ENCODE measurements around the gene ARHGEF2. TPM values are rescaled to one million over a fixed set of nuclear protein-coding genes. Genes with fewer than 3 reads are reported as not detected.

The ARHGEF2 gene
- total RNA-seq, 1 donor from 2014 or later = 57.1 TPM

DNA sequence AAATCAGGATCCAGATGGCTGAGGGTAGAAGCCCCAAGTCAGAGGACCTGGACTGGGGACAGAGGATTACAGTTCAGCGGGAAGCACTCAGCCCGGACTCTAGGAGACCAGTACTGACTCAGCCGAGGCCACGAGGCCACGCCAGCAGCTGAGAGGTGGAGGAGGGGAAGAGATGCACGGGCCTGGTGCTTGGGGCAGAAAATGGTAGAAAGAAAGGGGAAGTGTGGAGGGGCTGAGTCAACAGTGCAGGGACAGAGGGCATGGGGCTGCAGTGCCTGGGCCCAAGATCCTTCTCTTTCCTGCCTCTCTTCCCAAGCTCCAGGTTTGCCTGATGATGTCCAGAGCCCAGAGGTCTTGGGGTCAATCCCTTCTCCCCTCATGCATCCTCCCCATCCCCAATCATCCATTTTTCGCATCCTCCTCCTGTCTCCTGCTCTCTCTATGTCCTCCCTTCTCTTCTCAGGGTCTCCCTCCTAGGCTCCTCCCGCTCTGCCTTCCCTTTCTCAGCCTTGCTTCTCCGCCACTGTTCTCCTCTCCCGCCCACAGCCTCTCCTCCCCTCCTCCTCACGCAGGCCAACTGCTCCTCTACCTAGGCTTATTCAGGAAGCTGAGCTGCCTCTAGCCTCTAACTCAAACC, 7.7 kb downstream of the ARHGEF2 start:
- H3K36me3 ChIP-seq (ENCODE audit: control insufficient read depth, insufficient read depth, low read length) = peaks cover 44% of the 10 kb centered on the region
- FAIRE-seq (no peak), DNase-seq (ENCODE audit: low read depth) (no peak)
- no peak overlapping the region for H3K4me3 ChIP-seq (ENCODE audit: low read depth, low read length)
- H3K27me3 ChIP-seq (ENCODE audit: control insufficient read depth, insufficient read depth, low read length) = no peaks in the 10 kb centered on the region
- TF ChIP-seq, protein P1, sequence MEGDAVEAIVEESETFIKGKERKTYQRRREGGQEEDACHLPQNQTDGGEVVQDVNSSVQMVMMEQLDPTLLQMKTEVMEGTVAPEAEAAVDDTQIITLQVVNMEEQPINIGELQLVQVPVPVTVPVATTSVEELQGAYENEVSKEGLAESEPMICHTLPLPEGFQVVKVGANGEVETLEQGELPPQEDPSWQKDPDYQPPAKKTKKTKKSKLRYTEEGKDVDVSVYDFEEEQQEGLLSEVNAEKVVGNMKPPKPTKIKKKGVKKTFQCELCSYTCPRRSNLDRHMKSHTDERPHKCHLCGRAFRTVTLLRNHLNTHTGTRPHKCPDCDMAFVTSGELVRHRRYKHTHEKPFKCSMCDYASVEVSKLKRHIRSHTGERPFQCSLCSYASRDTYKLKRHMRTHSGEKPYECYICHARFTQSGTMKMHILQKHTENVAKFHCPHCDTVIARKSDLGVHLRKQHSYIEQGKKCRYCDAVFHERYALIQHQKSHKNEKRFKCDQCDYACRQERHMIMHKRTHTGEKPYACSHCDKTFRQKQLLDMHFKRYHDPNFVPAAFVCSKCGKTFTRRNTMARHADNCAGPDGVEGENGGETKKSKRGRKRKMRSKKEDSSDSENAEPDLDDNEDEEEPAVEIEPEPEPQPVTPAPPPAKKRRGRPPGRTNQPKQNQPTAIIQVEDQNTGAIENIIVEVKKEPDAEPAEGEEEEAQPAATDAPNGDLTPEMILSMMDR (IDR thresholded peaks at IDR 0.05; ENCODE audit: insufficient read depth, low read length, severe bottlenecking) = no peak

DNA sequence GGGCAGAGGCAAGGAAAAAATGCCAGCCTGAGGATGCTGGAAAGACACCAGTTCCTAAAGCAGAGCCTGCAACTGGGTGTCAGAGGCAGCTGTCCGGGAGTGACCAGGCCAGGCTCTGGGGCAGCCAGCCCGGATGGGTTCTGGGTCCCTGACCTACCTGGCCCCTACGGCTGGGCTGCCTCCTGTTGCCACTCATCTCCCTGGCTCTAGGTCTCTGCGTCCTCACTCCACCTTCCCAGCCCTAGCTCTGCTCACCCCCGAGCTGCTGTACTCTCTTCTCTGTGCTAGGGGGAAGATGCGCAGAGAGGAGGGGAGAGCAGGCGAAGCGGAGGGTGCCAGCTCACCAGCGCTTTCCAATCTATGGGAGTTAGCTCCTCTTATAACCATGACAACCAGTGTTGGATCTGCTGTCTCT, 9.0 kb downstream of the ARHGEF2 start:
- Histone ChIP-seq H3K36me3 (ENCODE audit: control insufficient read depth, insufficient read depth, low read length) (peaks cover 49% of the 10 kb centered on the region), H3K27me3 (ENCODE audit: control insufficient read depth, insufficient read depth, low read length) (no peaks in the 10 kb centered on the region), H3K4me3 (ENCODE audit: low read depth, low read length) (no peak overlapping the region)
- DNase-seq (ENCODE audit: low read depth) (no peak), FAIRE-seq (no peak)
- TF ChIP-seq, protein P1 (IDR thresholded peaks at IDR 0.05; ENCODE audit: insufficient read depth, low read length, severe bottlenecking) = no peak

DNA sequence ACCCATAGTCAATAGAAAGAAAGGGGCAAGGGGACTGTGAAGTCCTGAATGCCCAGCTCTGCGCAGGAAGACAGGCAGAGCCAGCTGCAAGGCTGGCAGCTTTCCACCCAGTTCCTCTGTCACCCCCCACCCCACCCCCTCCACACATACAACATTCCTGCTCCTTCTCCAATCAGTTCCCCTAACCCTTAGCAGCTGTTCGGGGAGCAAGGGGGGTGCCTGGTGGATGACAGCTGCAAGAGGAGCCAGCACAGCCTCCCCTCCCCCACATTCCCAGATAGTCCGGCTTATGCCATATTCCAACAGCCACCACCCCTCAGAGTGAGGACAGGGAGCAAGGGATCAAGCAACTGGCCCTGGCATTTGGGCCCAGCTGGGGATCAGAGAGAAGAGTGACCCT, 9.7 kb downstream of the ARHGEF2 start:
- H3K27me3 ChIP-seq (ENCODE audit: control insufficient read depth, insufficient read depth, low read length) = no peaks in the 10 kb centered on the region
- H3K4me3 ChIP-seq (ENCODE audit: low read depth, low read length) = no peak overlapping the region
- H3K36me3 ChIP-seq (ENCODE audit: control insufficient read depth, insufficient read depth, low read length) = peaks cover 51% of the 10 kb centered on the region
- TF ChIP-seq, protein P1 (IDR thresholded peaks at IDR 0.05; ENCODE audit: insufficient read depth, low read length, severe bottlenecking) = no peak
- DNase-seq (ENCODE audit: low read depth) = no peak
- no peak for FAIRE-seq

DNA sequence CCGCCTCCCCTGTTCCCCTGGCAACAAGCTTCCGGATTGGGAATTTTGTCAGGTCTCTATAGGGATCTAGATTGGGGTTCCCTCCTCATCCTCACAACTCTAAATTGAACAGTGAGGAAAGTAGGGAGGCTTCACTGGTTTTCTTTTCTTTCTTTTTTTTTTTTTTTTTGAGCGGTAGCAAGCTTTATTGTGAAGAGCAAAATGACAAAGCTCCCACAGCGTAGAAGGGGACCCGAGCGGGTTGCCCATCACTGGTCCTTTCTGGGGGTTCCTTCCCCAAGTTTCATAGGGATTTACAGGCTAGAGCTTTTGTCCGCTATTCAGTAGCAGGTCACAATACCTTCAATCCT, 10.3 kb downstream of the ARHGEF2 start:
- H3K4me3 ChIP-seq (ENCODE audit: low read depth, low read length) = no peak overlapping the region
- DNase-seq (ENCODE audit: low read depth) (no peak), FAIRE-seq (no peak)
- H3K27me3 ChIP-seq (ENCODE audit: control insufficient read depth, insufficient read depth, low read length) = no peaks in the 10 kb centered on the region
- peaks cover 49% of the 10 kb centered on the region for H3K36me3 ChIP-seq (ENCODE audit: control insufficient read depth, insufficient read depth, low read length)
- TF ChIP-seq, protein P1 (IDR thresholded peaks at IDR 0.05; ENCODE audit: insufficient read depth, low read length, severe bottlenecking) = no peak

DNA sequence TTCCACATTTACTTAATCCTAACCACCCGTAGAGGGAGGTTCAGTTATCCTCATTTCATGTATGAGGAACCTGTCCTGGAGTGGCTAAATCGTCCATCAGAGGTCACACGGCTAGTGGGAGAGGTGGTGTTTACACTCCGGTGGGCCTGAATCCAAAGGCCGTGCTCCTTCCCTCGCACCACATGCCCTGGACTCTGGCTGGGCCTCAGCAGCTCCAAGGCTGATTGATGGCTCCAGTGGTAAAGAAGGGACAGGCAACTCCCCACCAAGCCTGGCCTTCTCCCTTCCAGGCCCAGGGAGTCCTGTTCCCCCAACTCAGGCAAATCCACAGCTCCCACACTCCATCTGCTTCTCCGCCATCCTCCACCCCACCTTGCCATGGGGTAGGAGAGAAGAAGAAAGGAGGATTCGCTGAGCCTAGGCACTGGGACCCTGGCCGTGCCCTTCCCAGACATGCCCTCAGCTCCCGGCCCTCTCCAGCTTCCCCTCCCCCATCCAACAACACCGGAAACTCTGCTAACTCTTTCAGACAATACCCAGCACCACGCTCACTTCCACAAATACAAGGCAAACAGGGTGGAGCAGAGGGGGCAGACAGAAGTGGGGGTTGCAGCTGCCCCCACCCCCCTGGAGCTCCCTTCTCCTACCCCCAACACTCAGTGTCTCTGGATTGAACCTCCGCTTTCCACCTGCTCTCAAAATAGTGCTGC, 10.9 kb downstream of the ARHGEF2 start:
- FAIRE-seq (no peak), DNase-seq (ENCODE audit: low read depth) (no peak)
- TF ChIP-seq, protein P1 (IDR thresholded peaks at IDR 0.05; ENCODE audit: insufficient read depth, low read length, severe bottlenecking) = no peak
- Histone ChIP-seq H3K27me3 (ENCODE audit: control insufficient read depth, insufficient read depth, low read length) (no peaks in the 10 kb centered on the region), H3K4me3 (ENCODE audit: low read depth, low read length) (no peak overlapping the region), H3K36me3 (ENCODE audit: control insufficient read depth, insufficient read depth, low read length) (peaks cover 53% of the 10 kb centered on the region)

All from bronchial epithelial cell (primary cell).